DND-41 (cell line): ENCODE results near the gene RAB35.

Source experiments
- ATAC-seq: fragments of 200-7000 bp; cut with Tn5 transposase; 3 replicates; pipeline ENCODE4 v1.9.1; 2021; ENCODE audit warnings: low read depth; ENCODE audit not compliant: insufficient read depth
- DNase-seq: peaks from one replicate; pipeline ENCODE4 v3.0.0-alpha.2; 2020
- H2AFZ ChIP-seq: 2 replicates; pipeline ENCODE4 v1.6.0; 2012; ENCODE audit warnings: low read depth, low read length
- H3K27ac ChIP-seq: 2 replicates; pipeline ENCODE4 v1.5.1; 2012; ENCODE audit warnings: low read length, inconsistent platforms
- H3K27me3 ChIP-seq: fragments of 200-600 bp; sonication (generic); 2 replicates; pipeline ENCODE4 v1.6.0; 2012; ENCODE audit warnings: low read length, mild to moderate bottlenecking, inconsistent platforms; ENCODE audit not compliant: insufficient read depth, poor library complexity
- H3K36me3 ChIP-seq: 2 replicates; pipeline ENCODE4 v1.5.1; 2012; ENCODE audit warnings: low read length, inconsistent platforms; ENCODE audit not compliant: insufficient read depth
- H3K4me1 ChIP-seq: 2 replicates; pipeline ENCODE4 v1.5.1; 2012; ENCODE audit warnings: mild to moderate bottlenecking, low read length; ENCODE audit not compliant: insufficient read depth
- H3K4me2 ChIP-seq: 2 replicates; pipeline ENCODE4 v1.6.0; 2012; ENCODE audit warnings: mild to moderate bottlenecking, moderate library complexity, low read length, inconsistent platforms; ENCODE audit not compliant: insufficient read depth
- H3K4me3 ChIP-seq, 2 experiments: fragments of 200-600 bp in 1 of 2; shearing (Covaris generic) in 1 of 2; 2 replicates each; pipeline ENCODE4 v1.5.1; 2012 to 2016; ENCODE audit warnings: inconsistent platforms in 2 of 2, low read length in 2 of 2, mild to moderate bottlenecking in 2 of 2, low read depth in 1 of 2, moderate library complexity in 1 of 2
- H3K79me2 ChIP-seq: 2 replicates; pipeline ENCODE4 v1.6.0; 2012; ENCODE audit warnings: low read length, inconsistent platforms; ENCODE audit not compliant: insufficient read depth
- H3K9ac ChIP-seq: 2 replicates; pipeline ENCODE4 v1.6.0; 2012; ENCODE audit warnings: low read depth, mild to moderate bottlenecking, inconsistent platforms, low read length, moderate library complexity
- H3K9me3 ChIP-seq: 2 replicates; pipeline ENCODE4 v1.5.1; 2012; ENCODE audit warnings: low read length, moderate library complexity, mild to moderate bottlenecking, inconsistent platforms; ENCODE audit not compliant: insufficient read depth, severe bottlenecking
- H4K20me1 ChIP-seq: 2 replicates; pipeline ENCODE4 v1.6.0; 2012; ENCODE audit warnings: low read length; ENCODE audit not compliant: insufficient read depth
- CTCF ChIP-seq: IDR thresholded peaks from 2 replicates; pipeline ENCODE4 v1.5.1; 2012; ENCODE audit warnings: borderline replicate concordance, low read length, moderate library complexity, mild to moderate bottlenecking; ENCODE audit not compliant: poor library complexity, severe bottlenecking; ENCODE audit errors: extremely low read depth
- EZH2 ChIP-seq: IDR thresholded peaks from 3 replicates; pipeline ENCODE4 v1.6.1; 2012; ENCODE audit warnings: borderline replicate concordance, low read depth, mild to moderate bottlenecking, moderate library complexity, low read length, inconsistent platforms; ENCODE audit not compliant: severe bottlenecking

The RAB35 gene

GRCh38 chr12:120054293-120054692 lies 62.3 kb downstream of the RAB35 start:
- H2AFZ ChIP-seq = no peak overlapping the region
- no peaks in the 10 kb centered on the region for H3K27me3 ChIP-seq
- no peak for TF ChIP-seq CTCF
- no peak for TF ChIP-seq EZH2
- DNase-seq = no peak
- H3K4me1 ChIP-seq = no peaks in the 10 kb centered on the region
- no peaks in the 10 kb centered on the region for H4K20me1 ChIP-seq
- H3K4me3 ChIP-seq = no peak overlapping the region
- no peaks in the 10 kb centered on the region for H3K9me3 ChIP-seq
- H3K9ac ChIP-seq = no peak overlapping the region
- no peak overlapping the region for H3K4me2 ChIP-seq
- no peaks in the 10 kb centered on the region for H3K36me3 ChIP-seq
- no peak for ATAC-seq
- no peaks in the 10 kb centered on the region for H3K79me2 ChIP-seq
- H3K27ac ChIP-seq = no peak overlapping the region

GRCh38 chr12:120051535-120051934 lies 65.0 kb downstream of the RAB35 start:
- H2AFZ ChIP-seq = no peak overlapping the region
- no peaks in the 10 kb centered on the region for H3K4me1 ChIP-seq
- TF ChIP-seq CTCF = no peak
- no peak for TF ChIP-seq EZH2
- H4K20me1 ChIP-seq = no peaks in the 10 kb centered on the region
- no peak overlapping the region for H3K27ac ChIP-seq
- H3K9ac ChIP-seq = no peak overlapping the region
- no peaks in the 10 kb centered on the region for H3K36me3 ChIP-seq
- H3K4me3 ChIP-seq = no peak overlapping the region
- no peaks in the 10 kb centered on the region for H3K9me3 ChIP-seq
- no peaks in the 10 kb centered on the region for H3K79me2 ChIP-seq
- ATAC-seq = no peak
- H3K27me3 ChIP-seq = no peaks in the 10 kb centered on the region
- no peak for DNase-seq
- H3K4me2 ChIP-seq = no peak overlapping the region

- Histone ChIP-seq H3K4me1 (no peaks in the 10 kb centered on the region), H3K4me2 (no peak overlapping the region), H3K27ac (no peak overlapping the region), H3K9me3 (no peaks in the 10 kb centered on the region), H2AFZ (no peak overlapping the region), H3K9ac (no peak overlapping the region), H3K36me3 (no peaks in the 10 kb centered on the region), H3K4me3 (no peak overlapping the region), H4K20me1 (no peaks in the 10 kb centered on the region), H3K27me3 (no peaks in the 10 kb centered on the region), H3K79me2 (no peaks in the 10 kb centered on the region)
- ATAC-seq (no peak), DNase-seq (no peak)
- TF ChIP-seq EZH2 = no peak
- TF ChIP-seq CTCF = no peak
Measured at GRCh38 chr12:120049426-120049825, 67.1 kb downstream of the RAB35 start.

GRCh38 chr12:120048263-120048662 lies 68.3 kb downstream of the RAB35 start:
- ATAC-seq (no peak), DNase-seq (no peak)
- H3K27ac ChIP-seq = no peak overlapping the region
- no peaks in the 10 kb centered on the region for H3K79me2 ChIP-seq
- H2AFZ ChIP-seq = no peak overlapping the region
- H3K36me3 ChIP-seq = no peaks in the 10 kb centered on the region
- no peaks in the 10 kb centered on the region for H3K9me3 ChIP-seq
- H3K9ac ChIP-seq = no peak overlapping the region
- no peaks in the 10 kb centered on the region for H3K4me1 ChIP-seq
- H3K4me2 ChIP-seq = no peak overlapping the region
- no peaks in the 10 kb centered on the region for H3K27me3 ChIP-seq
- no peak for TF ChIP-seq EZH2
- no peak for TF ChIP-seq CTCF
- no peak overlapping the region for H3K4me3 ChIP-seq
- no peaks in the 10 kb centered on the region for H4K20me1 ChIP-seq
